Measurements from ENCODE around the gene RXRA. TPM values are rescaled to one million over a fixed set of nuclear protein-coding genes. Genes with fewer than 3 reads are reported as not detected.

RXRA gene
- total RNA-seq, 1 donor, result 26.4 TPM

DNA sequence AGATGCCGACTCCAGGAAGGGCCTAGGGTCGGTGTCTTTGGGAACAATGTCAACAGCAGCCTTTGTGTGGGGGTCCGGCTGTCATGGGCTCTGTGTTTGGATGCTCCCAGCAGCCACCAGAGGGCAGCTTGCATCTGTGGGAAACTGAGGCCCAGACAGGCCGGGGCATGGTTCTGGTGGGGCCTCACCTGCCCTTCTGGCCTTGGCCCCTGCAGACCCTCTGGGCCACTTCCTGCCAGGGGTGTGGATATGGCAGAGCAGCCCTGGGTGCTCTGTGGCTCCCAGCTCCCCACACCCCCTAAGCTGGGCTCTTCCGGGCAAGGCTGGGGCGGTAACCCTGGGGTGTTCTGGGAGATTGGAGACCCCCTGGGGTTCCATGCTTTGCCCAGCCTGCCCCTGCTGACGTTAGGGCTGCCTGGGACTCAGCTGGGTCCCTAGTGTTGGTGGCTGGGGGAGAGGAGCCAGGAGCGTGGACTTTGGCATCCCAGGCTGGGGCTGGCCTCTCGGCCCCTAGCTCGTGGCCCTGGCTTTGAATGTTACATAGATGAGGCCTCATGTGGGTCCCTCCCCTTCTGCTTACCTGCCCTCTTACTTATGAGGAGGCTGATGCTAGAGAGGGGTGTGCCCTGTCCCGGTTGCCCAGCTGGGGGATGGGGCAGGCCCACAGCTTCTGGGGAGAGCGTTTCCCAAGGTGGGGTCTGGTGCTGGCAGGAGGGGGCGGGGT, 38.3 kb downstream of the RXRA start:
- Histone ChIP-seq H4K20me1 (ENCODE audit: insufficient read depth, low read length) (peaks cover 87% of the 10 kb centered on the region), H3K79me2 (ENCODE audit: insufficient read depth, low read length) (peaks cover 98% of the 10 kb centered on the region), H3K27ac (ENCODE audit: low read depth, low read length) (no peak overlapping the region), H3K4me2 (ENCODE audit: insufficient read depth, low read length) (no peak overlapping the region), H3K27me3 (ENCODE audit: insufficient read depth, low read length) (no peaks in the 10 kb centered on the region), H3K4me3 (ENCODE audit: insufficient read depth, low read length) (no peak overlapping the region), H2AFZ (ENCODE audit: low read length) (no peak overlapping the region), H3K4me1 (ENCODE audit: insufficient read depth, low read length) (peaks cover 23% of the 10 kb centered on the region), H3K9me3 (ENCODE audit: low read depth, low read length) (no peaks in the 10 kb centered on the region), H3K36me3 (ENCODE audit: insufficient read depth, low read length) (no peaks in the 10 kb centered on the region)
- no peak for DNase-seq (ENCODE audit: insufficient read length, low spot score, missing footprints)
- TF ChIP-seq, protein P1, sequence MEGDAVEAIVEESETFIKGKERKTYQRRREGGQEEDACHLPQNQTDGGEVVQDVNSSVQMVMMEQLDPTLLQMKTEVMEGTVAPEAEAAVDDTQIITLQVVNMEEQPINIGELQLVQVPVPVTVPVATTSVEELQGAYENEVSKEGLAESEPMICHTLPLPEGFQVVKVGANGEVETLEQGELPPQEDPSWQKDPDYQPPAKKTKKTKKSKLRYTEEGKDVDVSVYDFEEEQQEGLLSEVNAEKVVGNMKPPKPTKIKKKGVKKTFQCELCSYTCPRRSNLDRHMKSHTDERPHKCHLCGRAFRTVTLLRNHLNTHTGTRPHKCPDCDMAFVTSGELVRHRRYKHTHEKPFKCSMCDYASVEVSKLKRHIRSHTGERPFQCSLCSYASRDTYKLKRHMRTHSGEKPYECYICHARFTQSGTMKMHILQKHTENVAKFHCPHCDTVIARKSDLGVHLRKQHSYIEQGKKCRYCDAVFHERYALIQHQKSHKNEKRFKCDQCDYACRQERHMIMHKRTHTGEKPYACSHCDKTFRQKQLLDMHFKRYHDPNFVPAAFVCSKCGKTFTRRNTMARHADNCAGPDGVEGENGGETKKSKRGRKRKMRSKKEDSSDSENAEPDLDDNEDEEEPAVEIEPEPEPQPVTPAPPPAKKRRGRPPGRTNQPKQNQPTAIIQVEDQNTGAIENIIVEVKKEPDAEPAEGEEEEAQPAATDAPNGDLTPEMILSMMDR (IDR thresholded peaks at IDR 0.05; ENCODE audit: extremely low read depth, low read depth, low read length), result peak; percentile 10

DNA sequence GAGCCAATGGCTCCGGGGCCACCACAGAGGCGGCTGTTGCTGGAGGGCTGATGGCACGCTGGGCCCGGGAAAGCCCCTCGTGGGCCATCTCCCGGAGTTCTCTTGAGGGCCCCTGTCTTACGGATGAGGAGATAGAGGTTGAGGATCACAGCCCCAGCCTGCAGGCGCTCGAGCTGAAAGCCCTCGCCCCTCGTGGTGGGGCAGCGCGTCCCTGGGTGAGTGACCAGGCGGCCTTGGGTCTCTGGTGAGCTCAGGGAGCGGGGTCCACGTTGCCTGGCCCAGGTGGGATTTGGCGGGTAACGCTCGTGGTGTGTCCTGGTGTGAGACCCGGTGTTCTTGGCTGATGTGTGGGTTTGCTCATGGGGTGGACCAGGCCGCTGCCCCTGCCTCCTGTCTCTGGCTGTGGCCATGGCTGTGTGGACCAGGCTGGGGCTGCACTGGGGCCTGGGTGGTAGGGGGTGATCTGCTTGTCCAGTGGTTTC, 38.9 kb downstream of the RXRA start:
- Histone ChIP-seq H3K27ac (ENCODE audit: low read depth, low read length) (peak overlapping the region; percentile 51), H3K27me3 (ENCODE audit: insufficient read depth, low read length) (no peaks in the 10 kb centered on the region), H3K4me1 (ENCODE audit: insufficient read depth, low read length) (peaks cover 26% of the 10 kb centered on the region), H3K79me2 (ENCODE audit: insufficient read depth, low read length) (peaks cover 98% of the 10 kb centered on the region), H3K9me3 (ENCODE audit: low read depth, low read length) (no peaks in the 10 kb centered on the region), H3K4me3 (ENCODE audit: insufficient read depth, low read length) (no peak overlapping the region), H3K36me3 (ENCODE audit: insufficient read depth, low read length) (no peaks in the 10 kb centered on the region), H2AFZ (ENCODE audit: low read length) (no peak overlapping the region), H3K4me2 (ENCODE audit: insufficient read depth, low read length) (no peak overlapping the region), H4K20me1 (ENCODE audit: insufficient read depth, low read length) (peaks cover 88% of the 10 kb centered on the region)
- no peak for DNase-seq (ENCODE audit: insufficient read length, low spot score, missing footprints)
- TF ChIP-seq, protein P1 (IDR thresholded peaks at IDR 0.05; ENCODE audit: extremely low read depth, low read depth, low read length), result no peak

DNA sequence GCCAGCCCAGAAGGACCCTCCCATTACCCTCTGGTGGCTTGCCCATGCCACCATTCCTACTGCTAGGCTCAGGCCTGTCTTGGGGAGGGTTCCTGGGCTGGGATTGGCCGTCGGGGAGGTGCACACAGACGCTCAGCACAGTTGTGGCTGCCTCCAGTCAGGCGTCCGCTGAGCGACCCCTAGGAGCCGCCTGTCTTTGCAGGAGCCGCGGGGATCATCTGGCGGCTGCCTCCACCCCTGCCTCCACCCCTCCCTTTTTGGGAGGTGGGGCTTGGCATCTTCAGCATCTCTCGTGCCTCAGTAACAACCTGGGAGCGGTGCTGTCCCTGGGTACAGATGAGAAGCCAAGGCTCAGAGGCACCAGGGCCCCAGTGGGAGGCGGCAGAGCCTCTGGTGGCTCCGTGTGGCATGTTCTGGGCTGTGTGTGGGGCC, 39.6 kb downstream of the RXRA start:
- no peaks in the 10 kb centered on the region for H3K36me3 ChIP-seq (ENCODE audit: insufficient read depth, low read length)

More for the DNA sequence above, 39.6 kb downstream of the RXRA start:
- Histone ChIP-seq H4K20me1 (ENCODE audit: insufficient read depth, low read length) (peaks cover 87% of the 10 kb centered on the region), H2AFZ (ENCODE audit: low read length) (no peak overlapping the region), H3K4me2 (ENCODE audit: insufficient read depth, low read length) (peak overlapping the region; percentile 51), H3K4me3 (ENCODE audit: insufficient read depth, low read length) (no peak overlapping the region), H3K9me3 (ENCODE audit: low read depth, low read length) (no peaks in the 10 kb centered on the region), H3K79me2 (ENCODE audit: insufficient read depth, low read length) (peaks cover 98% of the 10 kb centered on the region), H3K27ac (ENCODE audit: low read depth, low read length) (peak overlapping the region; percentile 51), H3K4me1 (ENCODE audit: insufficient read depth, low read length) (peaks cover 21% of the 10 kb centered on the region), H3K27me3 (ENCODE audit: insufficient read depth, low read length) (no peaks in the 10 kb centered on the region)
- TF ChIP-seq, protein P1 (IDR thresholded peaks at IDR 0.05; ENCODE audit: extremely low read depth, low read depth, low read length), result no peak
- DNase-seq (ENCODE audit: insufficient read length, low spot score, missing footprints), result peak; percentile 96
